ENCODE results near the gene UPF3A. TPM values are rescaled to one million over a fixed set of nuclear protein-coding genes. Genes with fewer than 3 reads are reported as not detected.
"Not testable (repeated sequence)": the region's sequence is repeated elsewhere in the genome, so short reads cannot be mapped to it uniquely, and the experiment has no call there.

UPF3A gene
- total and polyA plus RNA-seq, 8 donors: 32.3 to 193 (median 154) TPM

- ATAC-seq (peak; percentile 52), DNase-seq (no peak)
- Histone ChIP-seq H3K36me3 (no peaks in the 10 kb centered on the region), H3K27ac (no peak overlapping the region), H3K9me3 (no peaks in the 10 kb centered on the region), H3K27me3 (no peaks in the 10 kb centered on the region), H3K4me3 (no peak overlapping the region), H3K4me1 (no peaks in the 10 kb centered on the region)
- peak; percentile 36 to 49 for TF ChIP-seq CTCF (IDR thresholded peaks at IDR 0.05)
- intact Hi-C loops (cut with DNase I): no loop called here
Measured at GRCh38 chr13:114339857-114340534, 58.6 kb downstream of the UPF3A start.

DNA sequence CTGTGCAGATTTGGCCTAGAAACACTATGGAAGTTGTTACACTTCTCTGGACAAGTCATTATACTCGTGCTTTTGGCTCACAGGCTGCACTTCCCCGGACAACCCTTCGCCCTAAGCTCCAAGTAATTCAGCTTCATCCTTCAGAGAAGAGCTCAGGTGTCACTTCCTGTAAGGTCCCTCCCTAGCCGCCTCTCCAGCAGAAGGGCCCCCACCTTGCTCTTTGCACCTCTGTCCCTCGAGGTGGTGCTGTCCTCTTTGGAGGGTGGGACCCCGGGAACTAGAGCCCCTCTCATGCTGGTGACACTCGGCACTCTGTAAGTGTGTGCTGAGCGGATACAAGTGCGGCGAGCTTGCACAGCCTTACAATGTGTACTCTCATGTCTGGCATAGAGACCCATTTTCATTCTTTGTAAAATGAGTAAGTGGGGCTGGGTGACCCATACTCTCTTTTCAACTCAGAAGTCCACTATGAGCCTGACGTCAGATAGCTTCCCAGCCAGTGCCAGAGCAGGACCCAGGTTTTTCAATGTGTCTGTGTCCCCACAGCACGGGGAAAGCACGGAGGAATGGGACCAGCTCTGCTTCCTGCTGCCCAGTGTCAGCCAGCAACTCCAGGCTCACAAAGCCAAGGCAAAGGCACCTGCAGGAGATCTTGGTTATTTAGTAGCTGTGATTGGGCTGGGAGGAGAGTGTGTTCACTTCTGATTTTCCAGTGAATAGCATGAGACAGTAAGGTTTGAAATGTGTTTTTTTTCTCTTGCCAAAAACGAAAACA, 59.8 kb downstream of the UPF3A start:
- ATAC-seq: peak; percentile 49
- intact Hi-C loops (cut with DNase I): no loop called here
- no peak overlapping the region for H3K4me3 ChIP-seq
- TF ChIP-seq CTCF (IDR thresholded peaks at IDR 0.05): no peak
- H3K36me3 ChIP-seq: no peaks in the 10 kb centered on the region
- no peaks in the 10 kb centered on the region for H3K27me3 ChIP-seq
- no peak for DNase-seq
- H3K9me3 ChIP-seq: no peaks in the 10 kb centered on the region
- no peak overlapping the region for H3K27ac ChIP-seq
- no peaks in the 10 kb centered on the region for H3K4me1 ChIP-seq

- H3K36me3 ChIP-seq; H3K4me3 ChIP-seq; ATAC-seq; intact Hi-C loops (cut with DNase I); DNase-seq; H3K4me1 ChIP-seq; H3K27ac ChIP-seq; H3K27me3 ChIP-seq; H3K9me3 ChIP-seq: not testable (repeated sequence)
Measured at GRCh38 chr13:114347256-114347655, 65.9 kb downstream of the UPF3A start.

- H3K36me3 ChIP-seq; H3K27ac ChIP-seq; ATAC-seq; H3K9me3 ChIP-seq; H3K4me3 ChIP-seq; DNase-seq; intact Hi-C loops (cut with DNase I); H3K27me3 ChIP-seq; H3K4me1 ChIP-seq: not testable (repeated sequence)
- peak in 1 of 2 donors; percentile 23 for TF ChIP-seq CTCF (IDR thresholded peaks at IDR 0.05)
Measured at GRCh38 chr13:114352763-114353162, 71.4 kb downstream of the UPF3A start.

- ATAC-seq; H3K27me3 ChIP-seq; H3K36me3 ChIP-seq; intact Hi-C loops (cut with DNase I); DNase-seq; H3K4me1 ChIP-seq; H3K27ac ChIP-seq; H3K9me3 ChIP-seq; H3K4me3 ChIP-seq: not testable (repeated sequence)
Measured at GRCh38 chr13:114353382-114353781, 72.0 kb downstream of the UPF3A start.

Small RNAs within 50 kb of the gene (microRNA-seq; reads per million reads assigned to microRNA genes)
- gene MIR4502 (0 reads per million in 2 donors), gene MIR548AR (0.14 to 0.34 reads per million in 2 donors)

Other genes with a start within 250 kb of the UPF3A start
- 10 to 100 TPM; 14.5 to 22.2 TPM for gene RASA3, start 149.0 kb upstream of the UPF3A start, total RNA-seq
- gene RASA3, start 149.0 kb upstream of the UPF3A start, polyA plus RNA-seq (ENCODE audit: insufficient read length in 6 of 6): 10 to 100 TPM; 11.4 to 13.5 (median 11.9) TPM
- gene CFAP97D2, start 102.3 kb upstream of the UPF3A start, total RNA-seq: 1 to 10 TPM in 1 of 2 donors, not detected in 1; 1.5 TPM
- gene CFAP97D2, start 102.3 kb upstream of the UPF3A start, polyA plus RNA-seq (ENCODE audit: insufficient read length in 6 of 6): 1 to 10 TPM in 4 of 6 donors, under 1 TPM in 2; 0.23 to 2.1 (median 1.0) TPM
- 10 to 100 TPM; 59.8 to 63.6 TPM for gene CDC16, start 46.7 kb upstream of the UPF3A start, total RNA-seq
- gene CDC16, start 46.7 kb upstream of the UPF3A start, polyA plus RNA-seq (ENCODE audit: insufficient read length in 6 of 6): 100 to 1,000 TPM; 114 to 161 (median 129) TPM
- gene CHAMP1, start 32.9 kb downstream of the UPF3A start, total RNA-seq: 10 to 100 TPM; 20.9 to 22.7 TPM
- gene CHAMP1, start 32.9 kb downstream of the UPF3A start, polyA plus RNA-seq (ENCODE audit: insufficient read length in 6 of 6): 10 to 100 TPM; 24.9 to 32.4 (median 29.0) TPM